Fibroblast of peridontal ligament (primary cell): ENCODE results near the gene PDZD4.

ENCODE experiments used
- DNase-seq: peaks from one replicate; pipeline ENCODE4 v3.0.0-alpha.2; 2010; ENCODE audit errors: extremely low read depth

PDZD4 gene, protein sequence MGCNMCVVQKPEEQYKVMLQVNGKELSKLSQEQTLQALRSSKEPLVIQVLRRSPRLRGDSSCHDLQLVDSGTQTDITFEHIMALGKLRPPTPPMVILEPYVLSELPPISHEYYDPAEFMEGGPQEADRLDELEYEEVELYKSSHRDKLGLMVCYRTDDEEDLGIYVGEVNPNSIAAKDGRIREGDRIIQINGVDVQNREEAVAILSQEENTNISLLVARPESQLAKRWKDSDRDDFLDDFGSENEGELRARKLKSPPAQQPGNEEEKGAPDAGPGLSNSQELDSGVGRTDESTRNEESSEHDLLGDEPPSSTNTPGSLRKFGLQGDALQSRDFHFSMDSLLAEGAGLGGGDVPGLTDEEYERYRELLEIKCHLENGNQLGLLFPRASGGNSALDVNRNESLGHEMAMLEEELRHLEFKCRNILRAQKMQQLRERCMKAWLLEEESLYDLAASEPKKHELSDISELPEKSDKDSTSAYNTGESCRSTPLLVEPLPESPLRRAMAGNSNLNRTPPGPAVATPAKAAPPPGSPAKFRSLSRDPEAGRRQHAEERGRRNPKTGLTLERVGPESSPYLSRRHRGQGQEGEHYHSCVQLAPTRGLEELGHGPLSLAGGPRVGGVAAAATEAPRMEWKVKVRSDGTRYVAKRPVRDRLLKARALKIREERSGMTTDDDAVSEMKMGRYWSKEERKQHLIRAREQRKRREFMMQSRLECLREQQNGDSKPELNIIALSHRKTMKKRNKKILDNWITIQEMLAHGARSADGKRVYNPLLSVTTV

DNA sequence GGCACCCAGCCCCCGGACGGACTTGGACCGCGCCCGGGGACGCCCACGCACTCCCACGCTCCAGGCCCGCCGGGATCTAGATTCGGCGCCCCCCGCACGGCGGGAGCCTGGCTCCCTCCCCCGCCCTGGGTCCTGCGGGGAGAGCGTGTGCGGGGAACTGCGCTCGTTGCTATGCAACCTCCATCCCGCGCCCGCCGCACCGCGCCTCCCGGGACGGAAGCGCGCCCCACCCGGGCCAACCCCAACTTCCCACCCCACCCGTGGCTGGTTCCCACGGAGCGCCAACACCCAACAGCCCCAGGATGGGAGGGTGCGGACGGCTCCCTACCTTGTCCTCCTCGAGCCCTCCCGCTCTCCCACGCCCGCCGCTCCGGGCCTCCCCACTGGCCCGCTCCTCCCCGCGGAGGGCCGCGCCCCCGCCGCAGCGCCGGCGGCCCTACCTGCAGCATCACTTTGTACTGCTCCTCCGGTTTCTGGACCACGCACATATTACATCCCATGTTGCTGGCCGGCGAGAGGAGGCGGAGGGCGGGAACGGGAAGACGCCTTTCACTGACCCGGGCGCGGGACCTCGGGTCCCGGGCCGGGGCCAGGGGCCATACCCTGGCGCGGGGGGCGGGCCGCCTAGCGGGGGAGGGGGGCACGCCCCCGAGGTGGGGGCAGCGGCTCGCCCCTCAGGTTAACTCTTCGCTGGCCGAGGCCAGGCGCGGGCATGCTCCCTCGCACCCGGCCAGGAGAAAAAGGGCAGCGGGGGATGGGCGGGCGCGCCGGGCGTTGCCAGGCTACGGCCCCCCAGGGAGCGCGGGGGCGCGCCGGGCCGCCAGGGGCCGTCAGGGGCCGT, at the start of gene PDZD4:
Gene PDZD4 (minus strand): TSS at position 746 of the 841 bp plus-strand sequence. CDS start 246 bp downstream, at position 500.
- no peak for DNase-seq

DNA sequence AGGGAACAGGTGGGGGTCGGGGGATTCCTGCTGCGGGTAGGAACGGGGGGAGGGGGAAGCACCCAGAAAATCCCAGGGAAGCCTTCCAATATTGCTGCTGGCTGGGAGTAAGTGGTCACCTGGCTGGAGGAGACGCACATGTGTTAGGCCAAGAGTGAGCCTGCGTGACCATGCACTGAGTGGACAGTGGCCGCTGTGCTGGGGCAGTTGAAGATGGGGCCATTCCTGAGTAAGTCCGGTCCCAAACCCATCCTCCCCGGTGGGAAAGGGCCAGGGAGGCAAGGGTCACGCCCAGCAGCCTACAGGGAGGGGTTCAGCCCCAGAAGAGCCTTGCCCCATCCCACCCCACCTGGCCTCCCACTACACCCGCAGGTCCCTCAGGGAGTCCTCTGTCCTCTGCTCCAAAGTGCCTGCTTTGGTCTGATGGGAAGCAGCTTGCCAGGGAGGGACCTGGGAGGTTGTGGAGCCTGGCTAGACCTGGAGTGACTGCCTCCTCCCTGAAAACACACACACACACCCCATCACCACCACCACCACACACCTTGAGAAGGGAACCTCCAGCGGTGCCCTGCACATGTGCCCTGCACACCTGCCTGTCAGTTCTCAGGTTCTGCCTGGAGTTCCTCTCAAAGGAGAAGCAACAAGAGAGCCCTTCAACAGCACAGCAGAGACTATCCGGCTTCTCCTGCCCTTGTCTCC, 49.5 kb upstream of the PDZD4 start:
- DNase-seq, result no peak

DNA sequence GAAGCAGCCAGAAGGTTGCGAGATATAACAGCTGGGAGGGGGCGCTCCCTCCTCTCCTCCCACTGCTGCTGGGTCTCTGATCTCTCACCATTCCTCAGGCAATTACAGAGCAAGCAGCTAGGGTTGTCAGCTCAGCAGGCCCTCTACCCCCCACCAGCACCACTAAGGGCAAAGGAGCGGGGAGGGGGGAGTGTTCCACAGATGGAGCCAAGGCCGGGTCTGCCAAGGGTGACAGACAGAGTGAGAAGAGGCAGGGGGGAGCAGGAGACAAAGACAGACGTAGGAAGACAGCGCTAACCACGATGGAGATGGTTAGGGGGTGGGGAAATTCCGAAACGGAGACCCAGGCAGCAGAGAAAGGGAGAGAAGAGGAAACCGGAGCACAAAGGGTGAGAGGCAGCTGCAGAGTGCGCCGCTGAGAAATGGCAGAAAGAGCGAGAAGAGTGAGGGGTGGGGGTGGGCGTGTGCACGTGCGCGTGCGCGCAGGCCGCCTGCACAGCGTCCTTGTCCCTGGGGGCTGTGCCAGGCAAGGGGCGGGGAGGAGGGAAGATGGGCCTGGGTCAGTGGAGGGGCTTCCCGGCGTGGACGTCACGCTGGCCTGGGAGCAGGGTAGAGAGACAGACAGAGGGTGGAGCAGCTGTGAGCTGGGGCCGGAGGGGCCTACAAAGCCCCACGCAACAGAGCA, 48.8 kb upstream of the PDZD4 start:
- DNase-seq, result no peak

DNA sequence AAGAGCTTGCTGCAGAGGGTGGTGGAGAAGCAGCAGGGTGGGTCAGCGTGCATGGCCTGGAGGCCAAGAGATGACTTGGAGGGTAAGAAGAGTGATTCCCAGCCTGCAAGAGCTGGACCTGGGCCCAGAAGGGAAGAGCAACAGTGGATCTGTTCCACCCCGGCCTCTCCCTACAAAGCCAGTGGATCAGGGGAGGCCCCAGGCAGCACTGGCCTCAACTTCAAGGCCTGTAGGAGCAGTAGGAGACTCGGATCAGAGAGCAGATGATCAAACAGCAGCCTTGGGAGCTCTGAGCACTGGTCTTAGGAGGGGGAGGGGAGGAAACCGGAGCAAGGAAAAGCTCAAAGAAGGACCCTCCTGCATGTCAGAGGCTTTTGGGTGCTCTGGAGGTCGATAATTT, 48.0 kb upstream of the PDZD4 start:
- DNase-seq, result no peak

DNA sequence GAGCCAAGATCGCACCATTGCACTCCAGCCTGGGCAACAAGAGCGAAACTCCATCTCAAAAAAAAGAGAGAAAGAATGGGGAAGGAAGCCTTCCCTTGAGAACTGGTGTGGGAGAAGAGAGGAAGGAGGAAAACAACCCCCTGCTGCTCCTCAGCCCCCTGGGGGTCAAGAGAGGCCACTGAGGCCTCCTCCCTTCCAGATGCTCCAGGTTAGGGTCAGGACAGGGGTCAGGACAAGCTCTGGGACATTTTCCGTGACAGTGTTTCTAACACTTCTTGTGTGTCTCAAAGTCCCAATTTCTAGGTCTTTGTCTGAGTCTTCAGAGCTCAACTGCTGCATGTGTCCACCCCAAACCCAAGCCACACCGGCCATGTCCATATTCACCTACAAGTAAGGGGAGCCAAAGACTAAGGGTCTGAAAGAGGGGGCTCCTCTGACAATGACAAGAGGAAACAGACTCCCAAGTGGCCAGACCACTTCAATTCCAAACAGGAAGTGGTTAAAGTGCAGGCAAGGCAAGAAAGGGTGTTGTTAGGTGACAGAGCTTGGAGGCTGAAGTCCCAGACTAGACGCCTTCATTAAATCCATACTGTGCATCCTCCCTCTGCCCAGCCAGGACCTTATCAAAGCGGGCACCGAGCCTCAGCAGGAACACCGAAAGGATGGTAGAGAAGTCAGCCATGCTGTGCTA, 47.4 kb upstream of the PDZD4 start:
- no peak for DNase-seq

DNA sequence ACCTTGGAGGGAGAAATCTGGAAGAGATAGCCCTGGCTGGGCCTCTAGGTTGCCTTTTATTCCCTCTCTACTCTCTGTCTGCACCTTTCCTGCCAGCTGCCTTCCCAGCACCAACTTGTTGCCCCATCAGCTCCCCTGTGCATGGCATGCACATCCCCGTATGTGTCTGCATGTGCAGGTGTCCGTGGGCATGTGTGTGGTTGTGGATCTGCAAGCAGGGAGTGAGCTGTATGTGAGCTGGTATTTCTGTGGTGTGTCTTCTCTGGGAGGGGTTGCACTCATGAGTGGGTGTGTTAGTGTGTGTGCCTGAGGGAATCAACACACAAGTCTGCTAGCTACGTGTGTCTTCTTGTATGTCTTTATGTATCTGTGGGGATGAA, 45.8 kb upstream of the PDZD4 start:
- no peak for DNase-seq

DNA sequence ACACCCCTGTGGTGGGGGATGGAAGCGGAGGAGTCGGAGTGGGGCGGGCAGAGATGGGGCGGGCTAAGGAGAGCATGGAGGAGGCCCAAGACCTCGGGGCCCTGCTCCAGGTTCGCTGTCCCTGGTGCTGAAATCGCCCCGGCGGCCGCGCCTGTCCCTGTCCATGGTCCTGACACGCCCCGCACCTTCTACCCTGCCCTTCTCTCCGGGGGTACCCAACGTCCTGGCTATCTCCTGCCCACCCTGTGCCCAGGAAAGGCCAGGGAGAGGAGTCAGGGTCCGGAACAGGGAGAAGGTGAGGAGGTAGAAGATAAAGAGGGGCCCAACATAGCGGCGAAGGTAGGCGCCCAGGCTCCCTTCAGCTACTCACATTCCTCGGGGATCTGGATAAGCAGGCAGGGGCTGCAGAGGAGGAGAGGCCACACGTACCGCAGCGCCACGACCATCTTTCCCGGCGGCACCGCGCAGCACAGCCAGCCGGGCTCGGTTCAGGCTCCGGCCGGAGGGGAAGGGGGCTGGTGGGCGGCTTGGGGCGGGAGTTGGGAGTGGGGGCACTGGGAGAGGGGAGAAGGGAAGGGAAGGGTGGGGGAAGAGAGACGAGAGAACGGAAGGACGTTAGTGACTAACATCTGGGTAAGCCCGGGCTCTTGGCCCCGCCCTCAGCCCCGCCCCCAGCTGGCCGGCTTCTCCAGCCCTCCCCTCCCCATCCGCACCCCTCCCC, 45.2 kb upstream of the PDZD4 start:
- DNase-seq, result peak; percentile 10

DNA sequence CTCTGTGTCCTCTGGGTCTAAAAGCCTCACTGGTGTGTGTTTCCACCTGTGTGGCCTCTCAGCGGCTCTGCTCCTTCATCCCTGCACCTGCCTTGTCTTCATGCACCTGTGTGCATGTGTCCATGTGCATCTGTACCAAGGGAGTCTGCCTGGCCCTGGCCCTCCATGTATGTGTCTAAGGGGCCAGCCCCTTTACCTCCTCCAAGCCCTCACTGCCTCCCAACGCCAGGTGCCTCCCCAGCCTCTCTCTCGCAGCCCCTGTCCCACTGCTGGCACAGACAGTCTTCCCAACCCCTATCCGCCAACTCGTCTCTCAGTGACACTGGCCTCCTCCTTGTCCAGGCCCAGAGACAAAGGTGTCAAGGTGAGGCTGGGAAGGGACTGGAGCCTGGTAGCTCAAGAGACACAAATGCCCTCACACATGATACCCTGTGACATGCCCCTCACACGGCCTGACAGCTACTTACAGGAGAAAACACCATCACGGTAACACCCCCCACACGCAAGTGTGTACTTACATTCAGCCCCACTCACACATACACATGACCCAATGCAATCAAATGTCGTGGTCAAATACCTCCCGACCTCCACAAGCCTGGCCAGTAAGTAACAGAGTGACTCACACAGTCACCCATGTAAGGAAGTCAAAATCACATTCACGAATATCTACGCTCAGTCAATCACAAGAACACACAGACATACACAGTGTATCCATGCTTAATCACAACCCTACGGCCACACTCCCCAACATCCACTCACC, 44.2 kb upstream of the PDZD4 start:
- DNase-seq, result no peak

DNA sequence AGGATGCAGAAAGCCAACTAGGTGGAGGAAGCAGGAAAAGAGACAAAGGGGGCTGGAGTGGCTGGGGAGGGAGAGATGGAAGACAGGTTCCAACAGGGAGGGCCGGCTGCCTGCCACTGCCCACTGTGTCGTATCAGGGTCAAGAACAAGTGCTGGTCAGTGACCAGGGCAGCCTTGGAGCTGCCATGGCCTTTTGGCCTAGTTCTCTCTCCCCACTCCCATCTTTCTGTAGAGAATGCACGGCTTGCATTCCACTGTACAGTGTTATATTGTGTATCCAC, 43.7 kb upstream of the PDZD4 start:
- no peak for DNase-seq

DNA sequence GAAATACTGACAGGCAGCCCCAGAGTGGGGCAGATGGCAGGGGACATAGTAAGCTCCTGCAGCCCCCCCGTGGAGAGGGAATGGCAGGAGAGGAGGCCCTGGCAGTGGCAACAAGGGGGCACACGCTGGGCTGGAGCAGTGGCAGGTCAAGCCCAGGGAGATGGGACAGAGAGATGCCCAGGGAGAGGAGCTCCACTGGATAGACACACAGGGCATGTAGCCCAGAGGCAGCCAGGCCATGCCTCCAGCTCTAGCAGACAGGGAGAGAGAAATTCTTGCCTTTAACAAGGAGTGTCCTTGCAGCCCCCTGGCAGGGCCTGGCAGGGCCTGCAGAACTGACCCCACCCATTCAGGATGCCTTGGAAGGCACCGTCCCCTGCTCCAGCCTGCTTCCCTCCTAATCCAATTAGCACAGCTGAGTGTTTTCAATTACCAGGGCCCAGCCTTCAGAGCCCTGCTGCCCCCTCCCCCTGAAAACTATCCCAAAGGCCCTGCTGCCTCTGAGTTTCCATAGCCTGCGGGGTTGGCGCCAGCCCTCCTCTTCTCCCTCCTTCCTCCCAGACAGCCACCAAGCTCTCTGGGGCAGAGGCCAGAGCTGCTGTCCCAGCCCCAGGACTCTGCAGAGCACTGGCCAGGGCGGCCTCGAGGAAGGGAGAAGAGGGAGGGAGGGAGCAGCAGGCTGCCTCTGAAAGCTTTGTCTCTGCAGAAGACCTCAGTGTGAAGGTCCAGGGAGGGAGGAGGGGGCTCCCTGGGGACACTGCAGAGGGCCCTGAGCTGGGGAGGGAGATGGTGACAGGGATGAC, 43.1 kb upstream of the PDZD4 start:
- no peak for DNase-seq

DNA sequence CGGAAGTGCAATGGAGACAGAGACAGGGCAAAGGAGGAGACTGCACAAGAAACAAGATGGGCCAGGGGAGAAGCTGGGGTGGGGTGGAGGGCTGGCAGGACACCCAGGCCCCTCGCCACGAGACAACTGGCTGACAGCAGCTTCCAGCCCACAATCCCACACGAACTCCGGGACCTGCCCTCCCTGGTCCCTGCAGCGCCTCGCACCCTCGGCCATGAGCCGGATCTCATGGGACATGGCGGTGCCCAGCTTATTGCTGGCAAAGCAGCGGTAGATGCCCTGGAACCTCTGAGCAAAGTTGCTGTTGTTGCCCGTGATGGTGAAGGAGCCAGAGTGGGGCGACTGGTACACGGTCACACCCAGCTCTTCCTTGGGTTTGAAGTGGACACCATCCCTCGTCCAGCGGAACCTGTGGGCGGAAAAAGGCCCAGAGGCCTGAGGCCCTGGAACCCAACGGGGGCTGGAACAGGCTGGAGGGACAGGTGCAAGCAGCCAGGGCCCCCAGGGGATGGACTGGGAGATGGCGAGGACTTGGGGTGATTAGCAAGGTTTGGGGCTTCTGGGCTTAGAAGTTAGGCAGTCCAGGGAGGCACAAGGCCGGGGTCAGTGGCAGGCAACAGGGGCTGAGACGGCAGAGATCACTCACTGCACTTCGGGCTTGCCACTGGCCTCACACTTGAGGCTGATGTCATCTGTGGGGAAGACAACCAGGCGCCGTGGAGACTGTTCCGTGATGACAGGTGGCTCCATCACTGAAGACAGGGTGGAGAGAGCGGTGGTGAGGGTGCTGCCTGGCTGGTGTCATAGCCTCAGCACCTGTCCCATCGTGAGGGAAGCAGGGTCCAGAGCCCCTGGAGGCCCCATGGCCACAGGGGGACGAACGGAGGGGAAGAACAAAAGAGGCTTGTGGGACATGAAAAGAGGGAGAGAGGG, 41.9 kb upstream of the PDZD4 start:
- no peak for DNase-seq

DNA sequence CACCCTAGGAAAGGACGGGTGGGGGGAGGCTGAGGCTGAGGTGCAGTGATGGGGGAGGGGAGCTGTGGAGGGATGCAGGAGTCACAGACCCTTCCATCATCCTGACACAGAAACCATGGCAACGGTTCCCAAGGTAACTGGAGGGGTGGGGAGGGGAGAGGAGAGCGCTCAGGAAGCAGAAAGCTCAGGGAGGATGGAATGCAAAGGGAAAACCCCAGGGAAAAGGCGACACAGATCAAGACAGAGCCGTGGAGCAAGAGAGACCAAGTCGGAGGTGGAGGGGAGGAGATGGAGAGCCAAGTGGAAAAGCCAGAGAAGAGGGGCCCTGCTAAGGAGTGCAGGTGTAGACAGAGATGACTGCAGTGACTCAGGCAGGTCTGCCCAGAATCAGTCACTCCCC, 41.1 kb upstream of the PDZD4 start:
- no peak for DNase-seq

DNA sequence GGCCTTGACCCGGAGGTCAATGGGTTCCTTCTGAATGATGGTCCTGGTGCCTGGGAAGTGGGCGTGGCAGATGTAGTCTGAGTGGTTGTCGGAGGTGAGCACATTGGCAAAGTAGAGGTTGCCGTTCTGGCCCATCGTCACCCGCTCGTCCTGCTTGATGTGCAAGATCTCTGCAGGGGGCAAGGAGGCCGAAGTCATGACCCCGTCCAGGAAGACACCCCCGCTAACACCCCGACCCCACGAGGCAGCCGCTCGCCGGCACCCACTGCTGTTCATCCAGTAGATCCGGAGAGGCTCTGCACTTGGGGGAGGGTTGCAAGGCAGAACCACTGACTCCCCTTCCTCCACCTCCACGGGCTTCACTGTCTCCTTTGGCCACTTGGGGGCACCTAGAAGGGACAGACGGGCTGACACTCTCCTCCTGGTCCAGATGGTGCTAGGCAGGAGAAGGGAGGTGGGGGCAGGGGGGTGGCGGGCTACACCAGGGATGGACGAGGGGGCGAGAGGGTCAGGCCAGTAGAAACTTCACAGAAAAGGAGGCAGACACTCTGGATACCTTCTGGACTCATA, 40.5 kb upstream of the PDZD4 start:
- no peak for DNase-seq

DNA sequence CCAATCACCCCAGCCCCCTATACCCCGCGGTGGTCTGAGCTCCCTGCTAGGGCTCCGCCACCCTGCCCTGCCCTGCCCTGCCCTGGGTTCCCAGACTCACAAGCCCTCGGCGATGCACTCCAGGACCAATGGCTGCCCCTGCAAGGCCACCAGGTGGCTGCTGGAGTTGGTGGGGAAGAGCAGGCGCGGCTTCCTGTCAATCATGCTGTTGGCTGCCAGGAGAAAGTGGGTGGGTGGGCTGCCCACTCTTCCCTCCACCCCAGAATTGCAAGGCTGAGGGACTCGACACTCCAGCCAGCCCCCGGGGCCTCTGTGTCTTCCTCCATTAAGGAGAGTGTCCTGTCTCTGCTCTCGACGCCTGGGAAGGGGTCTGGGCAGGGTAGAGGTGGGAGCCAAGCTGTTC, 39.9 kb upstream of the PDZD4 start:
- DNase-seq, result no peak

DNA sequence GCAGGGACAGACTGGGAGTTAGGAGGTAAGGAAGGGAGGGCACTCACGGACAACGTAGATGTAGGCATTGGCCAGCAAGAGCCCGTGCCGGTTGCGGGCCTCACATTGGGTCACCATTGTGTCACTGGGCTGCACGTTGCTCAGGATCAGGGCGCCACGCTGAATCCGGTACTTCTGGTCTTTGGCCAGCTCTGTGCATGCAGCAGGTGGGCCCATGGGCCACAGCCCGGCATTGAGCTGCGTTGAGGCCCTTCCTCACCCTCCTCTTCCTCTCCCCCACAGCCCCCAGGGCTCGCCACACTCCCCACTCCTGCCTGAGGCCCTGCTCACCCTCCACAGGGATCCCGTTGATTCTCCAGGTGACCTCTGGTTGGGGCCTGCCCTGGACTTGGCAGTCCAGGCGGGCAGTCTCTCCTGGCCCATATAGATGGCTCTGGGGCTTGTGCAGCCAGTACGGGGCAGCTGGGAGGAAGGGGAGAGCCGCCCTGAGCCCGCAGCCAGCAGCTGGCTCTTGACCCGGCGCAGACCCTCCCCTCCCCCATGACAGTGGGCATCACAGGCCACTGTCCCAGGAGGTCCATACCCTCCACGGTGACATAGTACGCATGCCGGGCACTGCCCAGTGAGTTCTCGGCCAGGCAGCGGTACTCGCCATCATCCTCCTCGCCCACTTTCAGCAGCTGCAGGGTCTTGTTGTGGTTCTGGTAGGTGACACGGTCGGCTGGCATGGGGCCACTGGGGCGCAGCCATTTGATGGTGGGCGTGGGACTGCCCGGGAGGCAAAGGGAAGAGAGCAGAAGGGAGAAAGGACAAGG, 39.3 kb upstream of the PDZD4 start:
- DNase-seq, result no peak
